ENCODE results near the gene LZTS2. TPM values are rescaled to one million over a fixed set of nuclear protein-coding genes. Genes with fewer than 3 reads are reported as not detected.
A peak's percentile ranks its signal among the peaks of the same experiment; 100 is the strongest.

Gene LZTS2
- total RNA-seq, 1 donor from 2014 or later: 70.8 TPM

- Mint-ChIP-seq H3K27ac (ENCODE audit: unreplicated experiment) (no peak overlapping the region), H3K27me3 (ENCODE audit: low read depth) (peaks cover 71% of the 10 kb centered on the region), H3K9me3 (no peaks in the 10 kb centered on the region), H3K4me3 (no peak overlapping the region), H3K4me1 (peaks cover 36% of the 10 kb centered on the region), H3K36me3 (ENCODE audit: low read depth) (no peaks in the 10 kb centered on the region)
- TF ChIP-seq CTCF (conservative IDR thresholded peaks at IDR 0.05): no peak
- DNase-seq (ENCODE audit: low read depth, low spot score): no peak
These were observed 35.7 kb downstream of the LZTS2 start for GRCh38 chr10:101035314-101035713.

DNA sequence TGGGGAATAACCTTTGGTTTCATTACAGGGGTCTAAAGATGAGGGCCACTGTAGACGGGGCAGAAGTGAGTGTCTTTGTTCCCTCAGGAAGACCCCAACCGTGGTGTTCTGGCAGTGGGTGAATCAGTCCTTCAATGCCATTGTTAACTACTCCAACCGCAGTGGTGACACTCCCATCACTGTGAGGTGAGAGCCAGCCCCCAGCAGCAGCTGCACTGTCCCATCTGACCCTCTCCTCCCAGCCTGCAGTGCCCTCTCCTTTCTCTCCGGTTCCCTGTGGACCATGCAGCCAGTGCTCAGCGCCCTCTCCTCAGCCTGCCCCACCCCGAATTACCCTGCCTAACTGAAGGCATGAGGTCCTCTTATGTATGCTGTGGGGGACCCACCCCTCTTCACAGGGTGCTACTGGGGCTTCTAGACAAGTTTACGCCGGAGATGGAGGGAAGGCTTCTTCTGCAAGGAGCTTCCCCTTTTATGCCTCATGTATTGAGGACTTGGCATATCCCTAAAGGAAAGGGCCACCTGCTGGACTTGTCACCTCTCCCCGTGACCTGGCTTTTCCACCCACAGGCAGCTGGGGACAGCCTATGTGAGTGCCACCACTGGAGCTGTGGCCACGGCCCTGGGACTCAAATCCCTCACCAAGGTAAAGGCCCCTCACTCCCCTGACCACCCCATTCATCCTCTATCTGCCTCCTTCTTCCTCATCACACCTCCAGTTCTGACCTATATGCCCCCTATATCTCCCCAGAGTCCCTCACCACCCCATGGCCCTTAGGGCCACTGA is 36.5 kb downstream of the LZTS2 start:
- H3K4me1 Mint-ChIP-seq: peaks cover 41% of the 10 kb centered on the region
- no peaks in the 10 kb centered on the region for H3K36me3 Mint-ChIP-seq (ENCODE audit: low read depth)
- H3K27ac Mint-ChIP-seq (ENCODE audit: unreplicated experiment): no peak overlapping the region
- no peaks in the 10 kb centered on the region for H3K9me3 Mint-ChIP-seq
- no peak for DNase-seq (ENCODE audit: low read depth, low spot score)
- H3K27me3 Mint-ChIP-seq (ENCODE audit: low read depth): peaks cover 65% of the 10 kb centered on the region
- TF ChIP-seq CTCF (conservative IDR thresholded peaks at IDR 0.05): no peak
- H3K4me3 Mint-ChIP-seq: no peak overlapping the region

DNA sequence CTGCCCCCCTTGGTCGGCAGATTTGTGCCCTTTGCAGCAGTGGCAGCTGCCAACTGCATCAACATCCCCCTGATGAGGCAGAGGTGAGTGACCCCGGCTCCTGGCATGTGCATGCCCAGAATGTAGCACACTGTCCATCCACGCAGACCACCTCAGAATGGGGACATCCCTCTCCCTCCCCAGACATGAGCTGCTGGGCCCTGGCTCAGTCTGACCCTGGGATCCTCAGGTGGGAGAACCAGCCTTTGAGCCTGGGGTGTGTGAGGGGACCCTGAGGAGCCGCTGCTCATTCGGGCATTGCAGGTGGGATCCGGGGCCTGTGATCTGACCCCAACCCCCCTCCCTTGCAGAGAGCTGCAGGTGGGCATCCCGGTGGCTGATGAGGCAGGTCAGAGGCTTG is 37.1 kb downstream of the LZTS2 start:
- no peak for TF ChIP-seq CTCF (conservative IDR thresholded peaks at IDR 0.05)
- H3K27me3 Mint-ChIP-seq (ENCODE audit: low read depth): peaks cover 61% of the 10 kb centered on the region

GRCh38 chr10:101038484-101038883 is 38.9 kb downstream of the LZTS2 start:
- no peaks in the 10 kb centered on the region for H3K9me3 Mint-ChIP-seq
- H3K4me3 Mint-ChIP-seq: no peak overlapping the region
- H3K36me3 Mint-ChIP-seq (ENCODE audit: low read depth): no peaks in the 10 kb centered on the region
- DNase-seq (ENCODE audit: low read depth, low spot score): no peak
- H3K4me1 Mint-ChIP-seq: peaks cover 51% of the 10 kb centered on the region
- no peak overlapping the region for H3K27ac Mint-ChIP-seq (ENCODE audit: unreplicated experiment)
- H3K27me3 Mint-ChIP-seq (ENCODE audit: low read depth): peaks cover 47% of the 10 kb centered on the region
- no peak for TF ChIP-seq CTCF (conservative IDR thresholded peaks at IDR 0.05)

More for the DNA sequence above, 37.1 kb downstream of the LZTS2 start:
- Mint-ChIP-seq H3K9me3 (no peaks in the 10 kb centered on the region), H3K27ac (ENCODE audit: unreplicated experiment) (no peak overlapping the region), H3K36me3 (ENCODE audit: low read depth) (no peaks in the 10 kb centered on the region), H3K4me3 (no peak overlapping the region), H3K4me1 (peaks cover 41% of the 10 kb centered on the region)
- no peak for DNase-seq (ENCODE audit: low read depth, low spot score)

DNA sequence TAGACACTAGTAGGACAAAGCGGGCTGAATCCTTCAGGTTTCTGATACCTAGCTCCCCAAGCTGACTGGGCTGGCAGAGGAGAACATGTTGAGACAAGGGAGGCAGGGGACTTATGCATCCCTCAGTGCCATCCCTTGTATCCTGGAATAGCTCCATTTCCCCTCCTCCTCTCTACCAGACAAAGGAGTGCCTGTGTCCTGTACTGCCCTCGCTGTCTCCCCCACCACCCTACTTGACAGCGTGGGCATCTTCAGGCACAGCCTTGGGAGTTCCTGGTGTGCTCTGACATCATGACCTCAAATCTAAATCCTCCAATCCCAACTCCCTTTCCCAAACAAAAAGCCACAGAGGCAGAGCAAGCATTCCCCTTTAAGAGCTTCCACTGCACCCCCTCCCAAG is 40.5 kb downstream of the LZTS2 start:
- Mint-ChIP-seq H3K4me1 (peaks cover 55% of the 10 kb centered on the region), H3K27ac (ENCODE audit: unreplicated experiment) (no peak overlapping the region)

More for the DNA sequence above, 40.5 kb downstream of the LZTS2 start:
- Mint-ChIP-seq H3K4me3 (peak overlapping the region; percentile 66), H3K9me3 (no peaks in the 10 kb centered on the region), H3K36me3 (ENCODE audit: low read depth) (no peaks in the 10 kb centered on the region), H3K27me3 (ENCODE audit: low read depth) (peaks cover 39% of the 10 kb centered on the region)
- no peak for DNase-seq (ENCODE audit: low read depth, low spot score)
- TF ChIP-seq CTCF (conservative IDR thresholded peaks at IDR 0.05): no peak

Measured in neural crest cell (in vitro differentiated cells).